Measurements from ENCODE around the gene AOPEP. TPM values are rescaled to one million over a fixed set of nuclear protein-coding genes. Genes with fewer than 3 reads are reported as not detected.

AOPEP gene
- total RNA-seq, 4 donors from 2014 or later: 126 to 216 (median 136) TPM

- TF ChIP-seq POLR2A (IDR thresholded peaks at IDR 0.05): no peak
- no peak for TF ChIP-seq CTCF (IDR thresholded peaks at IDR 0.05)
- intact Hi-C loops (cut with DNase I): no loop called here
- no peak overlapping the region for H3K27ac ChIP-seq
- WGBS, 2 donors: 95 to 97% methylated on average over 6 of the region's 6 CpGs
- DNase-seq: no peak
- no peaks in the 10 kb centered on the region for H3K36me3 ChIP-seq
- no peak overlapping the region for H3K4me3 ChIP-seq (replicated peaks in 1 of 3)
- H3K9me3 ChIP-seq: no peaks in the 10 kb centered on the region
- H3K27me3 ChIP-seq: no peaks in the 10 kb centered on the region
- H3K4me1 ChIP-seq: peaks cover 4 to 30% of the 10 kb centered on the region in 2 donors
Measured at GRCh38 chr9:94809778-94810177, 83.3 kb downstream of the AOPEP start.

- Histone ChIP-seq H3K27me3 (no peaks in the 10 kb centered on the region), H3K4me1 (peaks cover 4 to 20% of the 10 kb centered on the region in 2 donors), H3K9me3 (no peaks in the 10 kb centered on the region), H3K27ac (no peak overlapping the region), H3K36me3 (no peaks in the 10 kb centered on the region), H3K4me3 (replicated peaks in 1 of 3) (no peak overlapping the region)
- 86 to 89% methylated on average over 2 of the region's 2 CpGs for WGBS, 2 donors
- no peak for DNase-seq
- TF ChIP-seq CTCF (IDR thresholded peaks at IDR 0.05): peak in 1 of 6 experiments; percentile 3
- no peak for TF ChIP-seq POLR2A (IDR thresholded peaks at IDR 0.05)
- intact Hi-C loops (cut with DNase I): no loop called here
Measured at GRCh38 chr9:94811074-94811473, 84.6 kb downstream of the AOPEP start.

- Histone ChIP-seq H3K4me1 (peaks cover 7 to 16% of the 10 kb centered on the region in 2 donors), H3K36me3 (no peaks in the 10 kb centered on the region), H3K27me3 (no peaks in the 10 kb centered on the region), H3K9me3 (no peaks in the 10 kb centered on the region), H3K4me3 (replicated peaks in 1 of 3) (no peak overlapping the region), H3K27ac (no peak overlapping the region)
- no peak for DNase-seq
- 82 to 93% methylated on average over 2 of the region's 2 CpGs for WGBS, 2 donors
- no peak for TF ChIP-seq CTCF (IDR thresholded peaks at IDR 0.05)
- no peak for TF ChIP-seq POLR2A (IDR thresholded peaks at IDR 0.05)
- intact Hi-C loops (cut with DNase I): no loop called here
Measured at GRCh38 chr9:94812343-94812742, 85.8 kb downstream of the AOPEP start.

GRCh38 chr9:94813379-94813778 lies 86.9 kb downstream of the AOPEP start:
- no peak overlapping the region for H3K27ac ChIP-seq
- intact Hi-C loops (cut with DNase I): no loop called here
- TF ChIP-seq CTCF (IDR thresholded peaks at IDR 0.05): no peak
- no peak for TF ChIP-seq POLR2A (IDR thresholded peaks at IDR 0.05)
- DNase-seq: no peak
- H3K9me3 ChIP-seq: no peaks in the 10 kb centered on the region
- H3K4me1 ChIP-seq: peaks cover 9 to 18% of the 10 kb centered on the region in 2 donors
- H3K27me3 ChIP-seq: no peaks in the 10 kb centered on the region
- H3K4me3 ChIP-seq (replicated peaks in 1 of 3): no peak overlapping the region
- 100% methylated on average over 1 of the region's 1 CpG for WGBS, 2 donors
- H3K36me3 ChIP-seq: no peaks in the 10 kb centered on the region

GRCh38 chr9:94817291-94818177 lies 91.0 kb downstream of the AOPEP start:
- H3K27me3 ChIP-seq: no peaks in the 10 kb centered on the region
- intact Hi-C loops (cut with DNase I): no loop called here
- peaks cover 12 to 32% of the 10 kb centered on the region in 2 donors for H3K4me1 ChIP-seq
- no peak overlapping the region for H3K4me3 ChIP-seq (replicated peaks in 1 of 3)
- TF ChIP-seq POLR2A (IDR thresholded peaks at IDR 0.05) (no peak), CTCF (IDR thresholded peaks at IDR 0.05) (no peak)
- H3K9me3 ChIP-seq: no peaks in the 10 kb centered on the region
- DNase-seq: peak; percentile 77 to 83
- no peaks in the 10 kb centered on the region for H3K36me3 ChIP-seq
- H3K27ac ChIP-seq: peak overlapping the region in 2 of 3 donors; percentile 5 to 24
- 55 to 68% methylated on average over 6 to 7 of the region's 7 CpGs for WGBS, 2 donors

Measured in thyroid gland (tissue), 4 donors.